Fibroblast of lung (primary cell): ENCODE measurements around the gene TBC1D14.

Source experiments
- CTCF ChIP-seq, 2 donors: IDR thresholded peaks in 1 of 2; conservative IDR thresholded peaks in 1 of 2; 1 replicate in 1 of 2; 2 replicates in 1 of 2; pipeline ENCODE4 v1.5.1; 2011 to 2012; ENCODE audit warnings: low read length in 2 of 2, control low read depth in 1 of 2, inconsistent platforms in 1 of 2, low read depth in 1 of 2, mild to moderate bottlenecking in 1 of 2
- EZH2 ChIP-seq: IDR thresholded peaks from 2 replicates; pipeline ENCODE4 v1.5.1; 2012; ENCODE audit warnings: low read length, control low read depth, mild to moderate bottlenecking; ENCODE audit errors: missing control alignments

GRCh38 chr4:6928081-6928480 lies 18.5 kb downstream of the TBC1D14 start:
- no peak for TF ChIP-seq CTCF (conservative IDR thresholded peaks at IDR 0.05 in 1 of 2, IDR thresholded peaks at IDR 0.05 in 1 of 2; ENCODE audit: low read depth in 1 of 2, low read length in 2 of 2)
- no peak for TF ChIP-seq EZH2
